Astrocyte of the cerebellum (primary cell): ENCODE measurements around the gene TFEB.

Experiments used
- DNase-seq: peaks from one replicate; pipeline ENCODE4 v3.0.0-alpha.2; 2011; ENCODE audit warnings: low read depth
- H3K4me3 ChIP-seq: 2 replicates; pipeline ENCODE4 v1.5.1; 2011; ENCODE audit warnings: mild to moderate bottlenecking, low read depth, low read length, moderate library complexity
- in situ Hi-C: cut with HindIII; loops from 2 replicates; pipeline ENCODE4 v1.10.0; 2017; ENCODE audit warnings: low sequenced_read_pairs
- TF ChIP-seq, protein P1 (sequence below): IDR thresholded peaks from 2 replicates; pipeline ENCODE4 v1.5.1; 2012; ENCODE audit warnings: low read length, low read depth, moderate library complexity, mild to moderate bottlenecking; ENCODE audit errors: missing control alignments

Gene TFEB

DNA sequence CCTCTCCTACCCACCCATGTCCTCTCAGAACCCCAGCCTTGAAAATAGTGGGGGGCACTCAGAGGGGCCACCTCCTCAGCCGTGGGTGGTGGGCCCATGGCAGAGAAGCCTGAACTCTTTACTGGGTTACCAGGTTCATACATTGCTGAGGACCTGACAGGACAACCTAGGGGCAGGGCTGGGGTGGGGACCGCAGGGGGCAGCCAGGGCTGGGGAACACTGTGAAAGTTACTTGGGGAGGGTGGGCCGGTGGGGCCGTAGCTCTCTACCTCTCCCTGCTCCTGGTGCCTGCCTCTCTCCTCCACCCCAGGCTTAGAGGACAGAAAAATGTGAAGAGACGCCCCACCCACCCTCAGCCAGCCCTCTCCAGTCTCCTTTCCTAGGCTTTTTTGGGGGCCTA is 81.7 kb downstream of the TFEB start:
- no peak overlapping the region for H3K4me3 ChIP-seq
- TF ChIP-seq, protein P1, sequence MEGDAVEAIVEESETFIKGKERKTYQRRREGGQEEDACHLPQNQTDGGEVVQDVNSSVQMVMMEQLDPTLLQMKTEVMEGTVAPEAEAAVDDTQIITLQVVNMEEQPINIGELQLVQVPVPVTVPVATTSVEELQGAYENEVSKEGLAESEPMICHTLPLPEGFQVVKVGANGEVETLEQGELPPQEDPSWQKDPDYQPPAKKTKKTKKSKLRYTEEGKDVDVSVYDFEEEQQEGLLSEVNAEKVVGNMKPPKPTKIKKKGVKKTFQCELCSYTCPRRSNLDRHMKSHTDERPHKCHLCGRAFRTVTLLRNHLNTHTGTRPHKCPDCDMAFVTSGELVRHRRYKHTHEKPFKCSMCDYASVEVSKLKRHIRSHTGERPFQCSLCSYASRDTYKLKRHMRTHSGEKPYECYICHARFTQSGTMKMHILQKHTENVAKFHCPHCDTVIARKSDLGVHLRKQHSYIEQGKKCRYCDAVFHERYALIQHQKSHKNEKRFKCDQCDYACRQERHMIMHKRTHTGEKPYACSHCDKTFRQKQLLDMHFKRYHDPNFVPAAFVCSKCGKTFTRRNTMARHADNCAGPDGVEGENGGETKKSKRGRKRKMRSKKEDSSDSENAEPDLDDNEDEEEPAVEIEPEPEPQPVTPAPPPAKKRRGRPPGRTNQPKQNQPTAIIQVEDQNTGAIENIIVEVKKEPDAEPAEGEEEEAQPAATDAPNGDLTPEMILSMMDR: no peak
- DNase-seq: no peak
- in situ Hi-C loops: no loop called here

DNA sequence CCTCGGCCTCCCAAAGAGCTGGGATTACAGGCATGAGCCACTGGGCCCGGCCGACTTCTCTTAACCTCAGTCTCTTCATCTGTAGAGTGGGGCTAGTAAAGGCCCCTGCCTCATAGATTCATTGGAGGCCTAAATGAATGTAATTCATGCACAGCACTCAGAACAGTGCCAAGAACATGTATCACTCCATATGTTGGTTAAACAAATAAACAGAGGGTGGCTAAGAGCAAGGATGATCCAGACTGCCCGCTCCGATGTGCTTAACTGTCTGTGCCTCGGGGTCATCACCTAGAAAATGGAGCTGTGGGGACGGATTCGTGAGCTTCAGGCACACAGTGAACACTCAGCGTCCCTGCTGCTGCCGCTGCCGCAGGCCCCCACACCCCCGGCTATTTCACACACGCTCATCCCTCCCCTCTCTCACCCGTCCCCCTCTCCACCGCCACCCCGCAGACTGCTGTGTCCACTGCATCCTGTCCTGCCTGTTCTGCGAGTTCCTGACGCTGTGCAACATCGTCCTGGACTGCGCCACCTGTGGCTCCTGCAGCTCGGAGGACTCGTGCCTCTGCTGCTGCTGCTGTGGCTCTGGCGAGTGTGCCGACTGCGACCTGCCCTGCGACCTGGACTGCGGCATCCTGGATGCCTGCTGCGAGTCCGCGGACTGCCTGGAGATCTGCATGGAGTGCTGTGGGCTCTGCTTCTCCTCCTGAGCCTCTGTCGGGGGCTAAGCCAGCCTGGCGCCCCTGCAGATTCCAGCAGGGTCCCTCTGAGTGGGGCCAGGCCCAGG is 82.3 kb downstream of the TFEB start:
- no peak for DNase-seq
- TF ChIP-seq, protein P1: no peak
- in situ Hi-C loops: no loop called here
- H3K4me3 ChIP-seq: no peak overlapping the region

DNA sequence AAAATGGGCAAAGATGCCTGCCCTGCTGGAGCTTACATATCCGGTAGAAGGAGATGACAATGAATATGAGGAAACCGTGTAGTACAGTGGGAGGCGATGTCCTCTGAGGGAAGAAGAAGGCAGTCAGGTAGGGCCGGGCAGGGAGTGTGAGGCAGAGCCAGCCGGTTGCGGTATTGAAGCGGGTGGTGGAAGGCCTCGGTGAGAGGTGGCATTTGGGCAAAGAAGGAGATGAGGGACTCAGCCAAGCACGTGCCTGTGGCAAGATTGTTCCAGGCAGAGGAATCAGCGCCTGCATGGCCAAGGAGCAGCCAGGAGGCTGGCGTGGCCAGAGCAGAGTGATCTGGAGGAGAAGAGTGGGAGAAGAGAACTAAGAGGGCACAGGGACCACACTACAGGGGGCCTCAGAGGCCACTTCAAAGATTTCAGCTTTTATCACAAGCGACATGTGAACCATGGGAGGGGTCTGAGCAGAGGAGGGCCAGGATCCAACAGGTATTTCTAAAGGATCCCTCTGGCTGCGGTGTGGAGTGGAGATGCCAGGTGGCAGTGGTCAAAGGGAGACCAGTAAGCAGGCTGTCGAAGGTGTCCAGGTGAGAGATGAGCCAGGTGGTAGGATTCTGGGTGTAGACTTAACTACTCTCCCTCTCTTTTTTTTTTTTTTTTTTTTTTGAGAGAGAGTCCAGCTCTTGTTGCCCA is 83.3 kb downstream of the TFEB start:
- no peak overlapping the region for H3K4me3 ChIP-seq
- in situ Hi-C loops: no loop called here
- DNase-seq: no peak
- TF ChIP-seq, protein P1: no peak

DNA sequence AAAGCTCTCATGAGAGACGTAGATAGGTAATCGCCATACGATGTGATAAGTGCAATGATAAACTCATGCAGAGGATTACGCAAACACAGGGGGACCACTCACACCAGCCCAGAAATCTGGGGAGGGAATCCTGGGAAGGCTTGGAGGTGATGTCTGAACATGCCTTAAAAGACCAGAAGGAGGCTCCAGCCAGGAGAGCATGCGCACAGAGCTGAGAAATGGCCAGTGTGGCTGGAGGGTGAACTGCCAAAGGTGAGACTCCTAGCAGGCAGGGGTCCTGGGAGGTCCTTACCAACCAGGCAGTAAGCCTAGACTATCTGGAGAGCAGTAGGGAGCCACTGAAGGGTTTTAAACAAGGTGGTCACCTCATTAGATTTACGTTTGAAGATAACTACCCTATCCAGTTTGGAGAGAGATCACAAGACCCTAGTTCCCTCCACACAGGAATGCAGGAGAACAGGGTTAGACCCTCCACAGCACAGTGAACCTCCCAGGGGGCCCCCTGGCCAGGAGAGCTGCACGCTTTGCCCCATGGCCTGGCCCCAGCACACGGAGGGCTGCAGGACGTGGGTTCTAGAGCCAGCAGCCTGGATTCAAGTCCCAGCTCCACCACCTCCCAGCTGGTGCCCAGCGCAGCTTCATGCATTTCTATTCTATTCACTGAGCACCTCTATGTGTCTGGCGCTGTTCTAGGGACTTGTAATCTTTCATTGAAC is 84.0 kb downstream of the TFEB start:
- no peak overlapping the region for H3K4me3 ChIP-seq
- DNase-seq: no peak
- TF ChIP-seq, protein P1: no peak
- in situ Hi-C loops: no loop called here

- no peak overlapping the region for H3K4me3 ChIP-seq
- DNase-seq: no peak
- in situ Hi-C loops: no loop called here
- TF ChIP-seq, protein P1: no peak
Measured at GRCh38 chr6:41650120-41650519, 85.3 kb downstream of the TFEB start.

GRCh38 chr6:41649596-41649995 is 85.8 kb downstream of the TFEB start:
- DNase-seq: no peak
- H3K4me3 ChIP-seq: no peak overlapping the region
- in situ Hi-C loops: no loop called here
- TF ChIP-seq, protein P1: no peak
